ENCODE data around the gene SNCA. TPM values are rescaled to one million over a fixed set of nuclear protein-coding genes. Genes with fewer than 3 reads are reported as not detected.

The SNCA gene
- total RNA-seq, 2 donors from 2014 or later = 0.37 to 0.86 TPM

DNA sequence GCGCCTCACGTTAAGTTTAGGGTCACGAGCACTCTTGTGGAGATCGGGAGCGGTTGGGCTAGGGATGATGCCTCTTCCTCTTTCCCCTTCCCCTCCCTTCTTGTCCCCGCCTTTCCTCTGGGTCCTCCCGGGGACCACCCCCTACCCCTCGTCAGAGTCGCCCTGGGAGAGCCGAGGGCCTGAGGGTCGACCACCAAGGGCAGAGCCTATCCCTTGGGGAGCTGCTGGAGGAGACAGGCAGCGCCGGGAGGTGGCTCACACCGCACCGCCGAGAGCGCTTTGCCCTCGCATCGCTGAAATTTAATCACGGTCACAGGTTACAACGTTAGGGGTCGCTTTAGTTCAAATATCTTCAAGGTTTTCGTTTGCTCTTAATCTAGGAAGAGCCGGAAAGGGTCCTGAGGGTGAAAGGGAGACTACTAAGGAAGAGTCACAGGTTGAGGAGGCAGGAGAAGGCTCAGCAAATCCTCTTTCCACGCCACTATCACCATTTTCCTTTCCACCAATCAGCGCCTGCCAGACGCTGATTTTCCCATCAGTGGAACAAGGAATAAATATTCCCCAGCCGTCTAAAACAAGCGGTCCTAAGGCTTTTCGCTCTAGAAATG, 528 bp upstream of the SNCA start:
- Mint-ChIP-seq H3K27ac (no peak overlapping the region), H3K9me3 (no peaks in the 10 kb centered on the region), H3K27me3 (ENCODE audit: low read depth) (peaks cover 63% of the 10 kb centered on the region), H3K4me1 (ENCODE audit: low read depth) (peaks cover 25% of the 10 kb centered on the region), H3K4me3 (peak overlapping the region; percentile 75 to 86), H3K36me3 (ENCODE audit: insufficient read depth in 2 of 2) (peaks cover 0 to 2% of the 10 kb centered on the region in 2 donors)
- ATAC-seq (replicated peaks in 1 of 2) (peak; percentile 62 to 66), DNase-seq (peak; percentile 23 to 25)

DNA sequence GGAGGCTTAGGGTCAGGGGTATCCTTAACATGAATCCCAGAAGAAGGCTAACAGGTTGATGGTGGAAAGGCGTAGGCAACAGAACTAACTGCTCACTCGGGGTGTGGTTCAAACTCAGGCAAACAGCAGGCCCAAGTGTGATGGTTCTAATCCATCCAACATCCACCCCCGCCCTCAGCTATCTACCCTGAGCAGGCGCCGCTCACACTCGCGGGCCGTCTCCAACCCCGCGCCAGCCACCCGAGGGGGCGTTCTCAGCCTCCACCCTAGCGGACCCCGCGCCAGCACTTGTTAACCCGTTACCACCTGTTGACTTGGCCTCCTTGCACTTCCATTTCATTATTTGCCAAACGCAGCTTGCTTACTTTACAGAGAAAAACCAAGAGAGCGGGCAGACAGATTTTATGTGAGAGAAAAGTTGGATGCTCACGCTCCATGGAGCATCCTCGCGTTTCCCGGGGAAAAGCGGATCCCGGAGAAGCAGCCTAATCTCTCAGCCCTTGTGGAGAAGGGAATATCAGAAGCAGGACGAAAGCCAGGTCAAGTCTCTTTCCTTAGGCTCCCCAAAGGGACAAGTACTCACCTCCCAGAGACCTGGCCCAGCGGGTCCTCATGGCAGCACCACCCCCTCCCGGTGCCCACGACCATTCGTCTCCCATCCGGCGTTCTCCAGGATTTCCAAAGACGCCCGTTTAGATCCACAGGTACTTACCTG, 773 bp downstream of the SNCA start:
- Mint-ChIP-seq H3K4me1 (ENCODE audit: low read depth) (peaks cover 25% of the 10 kb centered on the region), H3K4me3 (peak overlapping the region; percentile 75 to 86), H3K9me3 (no peaks in the 10 kb centered on the region), H3K27me3 (ENCODE audit: low read depth) (peaks cover 57% of the 10 kb centered on the region), H3K27ac (no peak overlapping the region), H3K36me3 (ENCODE audit: insufficient read depth in 2 of 2) (peaks cover 0 to 2% of the 10 kb centered on the region in 2 donors)
- ATAC-seq (replicated peaks in 1 of 2) = peak in 1 of 2 donors; percentile 32
- peak in 1 of 2 donors; percentile 21 for DNase-seq

DNA sequence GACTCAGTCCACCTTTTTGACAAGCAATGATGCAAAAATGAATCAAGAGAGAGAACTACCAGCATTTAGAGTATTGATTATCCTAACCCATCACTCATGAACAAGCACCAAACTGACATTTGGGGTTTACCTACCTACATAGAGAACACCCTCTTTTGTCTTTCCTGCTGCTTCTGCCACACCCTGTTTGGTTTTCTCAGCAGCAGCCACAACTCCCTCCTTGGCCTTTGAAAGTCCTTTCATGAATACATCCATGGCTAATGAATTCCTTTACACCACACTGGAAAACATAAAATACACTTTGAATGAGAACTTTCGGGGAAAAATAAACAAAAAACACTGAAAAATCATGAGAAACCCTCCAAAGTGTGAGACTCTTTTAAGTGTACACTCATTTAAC, 1.5 kb downstream of the SNCA start:
- ATAC-seq (replicated peaks in 1 of 2) (no peak), DNase-seq (no peak)
- Mint-ChIP-seq H3K9me3 (no peaks in the 10 kb centered on the region), H3K4me1 (ENCODE audit: low read depth) (peaks cover 25% of the 10 kb centered on the region), H3K27me3 (ENCODE audit: low read depth) (peaks cover 50% of the 10 kb centered on the region), H3K36me3 (ENCODE audit: insufficient read depth in 2 of 2) (peaks cover 0 to 2% of the 10 kb centered on the region in 2 donors), H3K4me3 (peak overlapping the region; percentile 75 to 86), H3K27ac (no peak overlapping the region)

DNA sequence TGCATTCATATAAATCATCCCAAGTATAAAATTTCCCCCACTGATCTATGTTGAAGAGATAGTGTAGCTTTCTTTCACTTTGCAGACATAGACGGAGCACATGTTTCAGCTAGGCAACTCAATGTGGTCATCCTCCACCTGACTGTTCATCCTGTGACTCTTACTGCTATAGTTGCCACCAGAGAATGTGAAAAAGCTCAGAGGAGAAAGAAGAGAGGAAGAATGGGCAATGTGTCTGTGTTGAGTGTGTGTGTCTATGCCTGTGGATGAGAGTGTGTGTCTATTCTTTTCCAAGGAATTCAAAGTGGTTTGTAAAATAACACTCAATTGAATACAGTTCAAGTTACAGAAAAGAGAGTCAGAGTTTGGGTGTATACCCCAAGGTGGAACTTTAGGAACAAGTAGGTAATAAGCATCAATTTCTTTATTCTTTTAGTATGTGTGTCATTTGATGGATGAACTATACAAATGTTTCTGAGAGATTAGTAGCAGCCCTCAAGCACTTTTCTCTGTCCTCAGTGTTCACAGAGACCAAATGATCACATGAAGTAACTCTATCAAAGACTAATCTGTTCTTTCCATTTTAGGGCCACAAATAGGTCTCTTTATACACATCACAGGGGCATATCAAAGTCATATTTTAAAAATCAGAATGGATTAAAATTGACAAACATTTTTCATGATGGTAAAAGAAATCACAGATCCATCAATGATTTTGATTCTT, 2.3 kb downstream of the SNCA start:
- H3K27me3 Mint-ChIP-seq (ENCODE audit: low read depth) = peaks cover 46% of the 10 kb centered on the region
- no peaks in the 10 kb centered on the region for H3K9me3 Mint-ChIP-seq
- no peak for ATAC-seq (replicated peaks in 1 of 2)
- H3K4me3 Mint-ChIP-seq = no peak overlapping the region
- no peak for DNase-seq
- H3K36me3 Mint-ChIP-seq (ENCODE audit: insufficient read depth in 2 of 2) = peaks cover 0 to 2% of the 10 kb centered on the region in 2 donors
- no peak overlapping the region for H3K27ac Mint-ChIP-seq
- peaks cover 32% of the 10 kb centered on the region for H3K4me1 Mint-ChIP-seq (ENCODE audit: low read depth)

DNA sequence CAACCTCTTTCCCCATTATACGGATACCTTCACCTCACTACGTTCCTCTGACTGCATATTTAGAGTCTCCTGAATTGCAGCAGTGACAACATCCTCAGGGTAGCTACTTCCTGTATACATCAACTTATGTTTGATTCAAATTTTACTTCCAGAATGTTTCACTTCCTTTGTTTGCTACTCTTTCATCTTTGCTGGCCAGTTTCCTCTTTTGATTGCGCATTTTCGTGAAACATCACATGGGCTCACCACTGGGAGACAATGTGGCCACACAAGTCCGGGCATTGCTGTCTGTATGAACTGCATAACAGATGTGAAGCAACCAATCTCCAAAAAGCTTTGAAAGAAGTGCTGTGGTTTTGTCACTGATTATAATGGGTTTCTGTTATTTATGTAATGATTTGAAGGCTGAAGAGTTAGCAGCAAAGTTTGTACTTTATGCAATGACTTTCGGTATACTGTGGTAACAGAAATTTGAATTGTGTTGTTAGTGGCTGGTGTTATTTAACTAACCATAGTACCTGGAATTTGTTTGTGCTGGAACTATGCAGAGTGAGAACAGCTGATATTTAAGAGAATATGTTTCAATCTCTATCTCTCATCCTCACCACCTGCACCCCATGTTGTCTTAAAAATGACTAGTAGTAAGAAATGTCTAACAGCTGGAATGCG, 7.4 kb downstream of the SNCA start:
- ATAC-seq (replicated peaks in 1 of 2) (peak; percentile 90 to 95), DNase-seq (peak; percentile 38 to 40)
- Mint-ChIP-seq H3K27ac (peak overlapping the region; percentile 2), H3K9me3 (no peaks in the 10 kb centered on the region), H3K36me3 (ENCODE audit: insufficient read depth in 2 of 2) (no peaks in the 10 kb centered on the region), H3K4me3 (peak overlapping the region; percentile 29 to 43), H3K4me1 (ENCODE audit: low read depth) (peaks cover 12% of the 10 kb centered on the region), H3K27me3 (ENCODE audit: low read depth) (peaks cover 12% of the 10 kb centered on the region)

DNA sequence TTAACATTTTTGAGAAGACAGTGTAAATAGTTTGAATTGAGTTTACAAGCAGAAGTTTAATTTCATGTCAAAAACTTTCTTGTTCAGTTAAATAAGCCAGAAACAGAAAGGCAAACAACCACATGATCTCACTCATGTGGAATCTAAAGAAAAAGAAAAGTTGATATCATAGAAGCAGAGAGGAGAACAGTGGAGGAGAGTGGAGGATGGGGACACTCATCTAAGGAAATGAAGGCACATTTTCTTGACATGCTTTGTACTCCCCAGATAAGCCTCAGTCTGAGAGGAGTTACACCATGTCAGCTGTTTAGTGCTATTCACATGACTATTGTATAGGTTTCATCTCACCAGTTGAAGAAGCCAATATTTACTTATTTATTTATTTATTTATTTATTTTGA, 13.5 kb downstream of the SNCA start:
- DNase-seq (no peak), ATAC-seq (replicated peaks in 1 of 2) (no peak)
- no peaks in the 10 kb centered on the region for H3K9me3 Mint-ChIP-seq
- H3K27me3 Mint-ChIP-seq (ENCODE audit: low read depth) = no peaks in the 10 kb centered on the region
- no peak overlapping the region for H3K27ac Mint-ChIP-seq
- H3K36me3 Mint-ChIP-seq (ENCODE audit: insufficient read depth in 2 of 2) = no peaks in the 10 kb centered on the region
- no peaks in the 10 kb centered on the region for H3K4me1 Mint-ChIP-seq (ENCODE audit: low read depth)
- H3K4me3 Mint-ChIP-seq = no peak overlapping the region

DNA sequence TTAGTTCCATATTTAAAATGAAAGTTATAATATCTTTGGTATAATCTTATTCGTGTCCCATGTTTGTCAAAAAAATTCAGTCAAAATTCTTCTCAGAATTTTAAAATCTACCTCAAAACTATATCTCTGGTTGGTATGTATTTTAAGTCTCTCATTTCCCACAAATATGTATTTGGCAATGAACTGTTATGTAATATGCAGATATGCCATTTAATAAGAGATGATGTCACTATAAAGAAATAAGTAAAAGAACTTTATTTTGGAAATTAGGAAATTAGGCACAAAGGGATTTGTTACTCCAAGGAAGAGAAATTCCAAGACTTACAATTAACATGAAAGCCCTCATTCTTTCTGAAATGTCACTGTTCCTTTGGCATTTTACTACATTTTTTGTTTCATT, 15.3 kb downstream of the SNCA start:
- no peaks in the 10 kb centered on the region for H3K27me3 Mint-ChIP-seq (ENCODE audit: low read depth)
- no peaks in the 10 kb centered on the region for H3K36me3 Mint-ChIP-seq (ENCODE audit: insufficient read depth in 2 of 2)
- ATAC-seq (replicated peaks in 1 of 2) (no peak), DNase-seq (no peak)
- no peak overlapping the region for H3K4me3 Mint-ChIP-seq
- no peaks in the 10 kb centered on the region for H3K9me3 Mint-ChIP-seq
- no peak overlapping the region for H3K27ac Mint-ChIP-seq
- H3K4me1 Mint-ChIP-seq (ENCODE audit: low read depth) = no peaks in the 10 kb centered on the region

DNA sequence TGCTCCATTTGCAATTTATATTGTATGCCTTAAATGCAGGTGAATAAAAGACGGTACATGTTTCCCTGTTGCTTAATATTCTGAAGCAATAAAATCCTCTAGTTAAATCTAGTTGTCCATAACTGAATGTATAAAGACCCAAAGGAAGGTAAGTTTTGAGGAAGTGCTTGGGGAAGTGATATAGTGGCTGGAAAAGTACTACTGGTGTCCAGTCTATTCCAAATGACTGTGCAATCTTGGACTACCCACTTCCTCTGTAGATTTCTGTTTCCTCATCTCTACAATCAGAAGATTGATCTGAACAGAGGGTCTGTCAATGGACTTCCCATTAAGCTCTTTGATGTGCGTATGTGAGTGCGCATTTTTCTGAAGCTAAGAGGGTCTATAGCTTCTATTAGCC, 17.0 kb downstream of the SNCA start:
- H3K4me3 Mint-ChIP-seq = no peak overlapping the region
- DNase-seq = no peak
- no peak overlapping the region for H3K27ac Mint-ChIP-seq
- no peaks in the 10 kb centered on the region for H3K9me3 Mint-ChIP-seq
- no peak for ATAC-seq (replicated peaks in 1 of 2)
- no peaks in the 10 kb centered on the region for H3K27me3 Mint-ChIP-seq (ENCODE audit: low read depth)
- no peaks in the 10 kb centered on the region for H3K36me3 Mint-ChIP-seq (ENCODE audit: insufficient read depth in 2 of 2)
- no peaks in the 10 kb centered on the region for H3K4me1 Mint-ChIP-seq (ENCODE audit: low read depth)

DNA sequence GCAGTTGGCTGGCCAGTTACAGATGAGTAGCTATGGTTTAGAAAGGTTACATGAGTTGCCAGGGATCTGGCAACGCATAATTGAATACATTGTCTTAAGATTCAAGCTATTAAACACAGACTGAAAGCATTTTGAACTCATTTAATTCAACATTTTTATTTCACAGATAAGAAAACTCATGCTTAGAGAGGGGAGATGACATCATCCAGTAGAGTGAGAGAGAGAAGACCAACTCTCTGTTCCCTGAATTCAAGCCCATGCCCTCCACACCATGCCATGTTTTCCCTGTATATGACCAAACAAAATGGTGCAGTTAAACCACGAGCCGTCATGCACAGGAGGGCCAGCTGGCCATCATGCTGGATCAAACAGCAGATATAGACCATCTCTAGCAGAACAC, 22.6 kb downstream of the SNCA start:
- no peak for DNase-seq
- no peaks in the 10 kb centered on the region for H3K4me1 Mint-ChIP-seq (ENCODE audit: low read depth)
- H3K4me3 Mint-ChIP-seq = no peak overlapping the region
- no peaks in the 10 kb centered on the region for H3K36me3 Mint-ChIP-seq (ENCODE audit: insufficient read depth in 2 of 2)
- H3K9me3 Mint-ChIP-seq = no peaks in the 10 kb centered on the region
- no peak for ATAC-seq (replicated peaks in 1 of 2)
- H3K27me3 Mint-ChIP-seq (ENCODE audit: low read depth) = no peaks in the 10 kb centered on the region
- H3K27ac Mint-ChIP-seq = no peak overlapping the region

DNA sequence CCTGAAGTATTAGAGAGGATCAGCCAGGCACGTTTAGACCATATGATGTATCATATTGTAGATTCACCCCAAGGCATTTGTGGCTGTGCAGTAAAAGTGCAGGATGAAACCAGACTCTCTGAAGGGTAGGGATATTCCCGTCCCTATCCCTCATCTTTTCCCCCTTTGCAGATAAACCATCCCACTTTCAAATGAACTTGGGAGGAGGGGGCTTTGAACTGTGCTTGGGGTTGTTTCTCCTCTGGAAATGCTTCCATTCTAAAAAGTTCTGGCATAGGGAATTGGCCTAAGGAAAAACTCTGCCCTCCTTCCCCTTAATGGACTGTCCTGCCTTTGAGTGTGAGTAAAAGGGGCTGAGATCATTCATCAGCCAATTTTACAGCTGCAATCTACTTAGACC, 23.8 kb downstream of the SNCA start:
- H3K36me3 Mint-ChIP-seq (ENCODE audit: insufficient read depth in 2 of 2) = no peaks in the 10 kb centered on the region
- H3K27ac Mint-ChIP-seq = no peak overlapping the region
- no peaks in the 10 kb centered on the region for H3K9me3 Mint-ChIP-seq
- no peaks in the 10 kb centered on the region for H3K27me3 Mint-ChIP-seq (ENCODE audit: low read depth)
- ATAC-seq (replicated peaks in 1 of 2) = no peak
- no peak overlapping the region for H3K4me3 Mint-ChIP-seq
- DNase-seq = no peak
- H3K4me1 Mint-ChIP-seq (ENCODE audit: low read depth) = no peaks in the 10 kb centered on the region

DNA sequence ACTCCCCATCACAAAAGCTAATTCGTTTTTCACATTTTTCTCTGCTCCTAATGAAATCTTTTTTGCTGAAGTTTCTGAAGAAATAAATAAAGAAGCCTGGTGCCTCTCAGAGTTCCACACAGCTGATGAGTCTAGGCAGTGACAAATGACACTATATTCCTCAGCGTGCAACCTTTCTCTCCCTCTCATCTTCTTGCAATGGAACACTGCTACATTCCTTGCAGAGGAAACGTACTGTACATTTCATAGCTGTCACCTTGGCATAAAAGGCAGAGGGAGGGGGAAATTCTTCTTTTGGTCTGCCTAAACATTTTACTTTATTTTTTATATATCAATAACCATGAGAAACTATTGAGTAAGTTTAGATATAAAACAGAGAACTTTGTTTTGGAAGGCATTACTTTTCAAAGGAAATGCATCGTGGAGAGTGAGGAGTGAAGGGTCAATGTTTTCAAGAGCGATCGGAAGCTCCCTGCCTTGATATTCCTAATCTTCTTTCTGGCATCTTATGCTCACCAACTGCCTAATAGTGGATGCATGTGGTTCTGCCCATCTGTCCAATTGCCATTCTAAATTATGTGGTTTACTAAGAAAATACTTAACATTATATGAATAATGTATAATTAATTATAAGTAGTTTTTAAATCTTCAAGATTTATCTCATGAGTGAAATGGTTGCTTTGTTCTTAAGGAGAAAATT, 29.4 kb downstream of the SNCA start:
- Mint-ChIP-seq H3K4me3 (no peak overlapping the region), H3K4me1 (ENCODE audit: low read depth) (no peaks in the 10 kb centered on the region), H3K27me3 (ENCODE audit: low read depth) (no peaks in the 10 kb centered on the region), H3K36me3 (ENCODE audit: insufficient read depth in 2 of 2) (no peaks in the 10 kb centered on the region), H3K27ac (no peak overlapping the region), H3K9me3 (no peaks in the 10 kb centered on the region)
- ATAC-seq (replicated peaks in 1 of 2) (no peak), DNase-seq (no peak)

DNA sequence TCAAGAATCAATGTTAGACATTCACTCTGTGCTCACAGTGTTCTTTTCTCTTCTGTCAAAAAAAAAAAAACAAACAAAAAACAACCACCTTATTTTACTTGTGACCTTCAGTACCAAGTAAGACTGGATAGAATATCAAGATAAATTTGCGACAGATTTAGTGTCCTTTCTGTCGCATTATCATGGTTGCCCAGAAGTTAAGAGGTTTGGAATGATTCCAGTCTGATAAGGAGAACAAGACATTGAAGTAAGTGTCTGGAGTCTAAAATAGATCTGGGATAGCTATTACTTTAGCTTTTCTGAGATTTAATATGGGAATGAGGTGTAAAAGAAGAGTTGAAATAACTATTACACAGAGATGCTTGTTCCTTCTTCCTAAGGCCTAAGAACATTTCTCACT, 31.7 kb downstream of the SNCA start:
- H3K36me3 Mint-ChIP-seq (ENCODE audit: insufficient read depth in 2 of 2) = no peaks in the 10 kb centered on the region

More for the DNA sequence above, 31.7 kb downstream of the SNCA start:
- H3K27me3 Mint-ChIP-seq (ENCODE audit: low read depth) = no peaks in the 10 kb centered on the region
- no peaks in the 10 kb centered on the region for H3K9me3 Mint-ChIP-seq
- no peak overlapping the region for H3K27ac Mint-ChIP-seq
- no peaks in the 10 kb centered on the region for H3K4me1 Mint-ChIP-seq (ENCODE audit: low read depth)
- H3K4me3 Mint-ChIP-seq = no peak overlapping the region
- ATAC-seq (replicated peaks in 1 of 2) (no peak), DNase-seq (no peak)
